Stimulated activated naive B cell treated with anti-CD40 and anti-IgM and Interleukin-4, amounts not matched to agents 10 μg/mL and 1 μg/mL and 100 μg/mL, for 72 hours (primary cell): ENCODE data around the gene MAST4.

Experiments used
- ATAC-seq, 2 donors: fragments of 150-1000 bp; cut with Tn5 transposase; replicated peaks; 2 replicates each; pipeline ENCODE4 v1.10.0; 2021; ENCODE audit warnings: moderate library complexity in 1 of 2
- DNase-seq: peaks from one replicate; pipeline ENCODE4 v3.0.0; 2021
- H3K27ac Mint-ChIP-seq: one replicate; pipeline ENCODE4 v1.8.0; 2022; ENCODE audit warnings: mild to moderate bottlenecking, mixed read lengths
- H3K27me3 Mint-ChIP-seq, 2 donors: one replicate each; pipeline ENCODE4 v1.8.0; 2022; ENCODE audit warnings: mixed read lengths in 2 of 2
- H3K36me3 Mint-ChIP-seq, 2 donors: one replicate each; pipeline ENCODE4 v1.8.0; 2022; ENCODE audit warnings: mixed read lengths in 2 of 2, mild to moderate bottlenecking in 1 of 2
- H3K4me1 Mint-ChIP-seq, 2 donors: one replicate each; pipeline ENCODE4 v1.8.0; 2022; ENCODE audit warnings: mixed read lengths in 2 of 2, mild to moderate bottlenecking in 1 of 2
- H3K4me3 Mint-ChIP-seq, 2 donors: one replicate each; pipeline ENCODE4 v1.8.0; 2022; ENCODE audit warnings: mild to moderate bottlenecking in 2 of 2, mixed read lengths in 2 of 2, moderate library complexity in 1 of 2
- H3K9me3 Mint-ChIP-seq, 2 donors: one replicate each; pipeline ENCODE4 v1.8.0; 2022; ENCODE audit warnings: mixed read lengths in 2 of 2, mild to moderate bottlenecking in 1 of 2

The MAST4 gene

DNA sequence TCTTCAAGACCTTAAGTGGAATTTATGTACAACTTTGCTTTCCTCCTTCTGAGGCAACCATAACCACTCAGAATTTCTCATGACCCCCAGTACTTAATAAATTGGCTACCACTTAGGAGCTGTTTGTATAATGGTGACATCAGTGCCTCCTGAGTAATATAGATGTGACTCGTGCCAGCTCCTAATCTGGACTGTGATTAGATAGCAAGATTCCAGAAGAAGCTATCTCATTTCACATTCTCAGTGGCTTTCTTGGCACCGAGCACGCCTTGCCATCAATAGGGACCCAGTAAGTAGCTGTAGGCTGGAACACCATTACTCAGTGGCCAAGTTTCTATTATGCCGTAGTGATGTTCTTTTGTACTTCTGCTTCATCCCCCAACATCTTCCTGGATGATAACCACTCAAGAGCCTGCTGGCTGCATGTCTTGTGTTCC is 371.7 kb downstream of the MAST4 start:
- Mint-ChIP-seq H3K27ac (no peak overlapping the region), H3K36me3 (no peaks in the 10 kb centered on the region), H3K4me3 (no peak overlapping the region), H3K27me3 (peaks cover 0 to 4% of the 10 kb centered on the region in 2 donors), H3K4me1 (no peaks in the 10 kb centered on the region), H3K9me3 (no peaks in the 10 kb centered on the region)
- DNase-seq (no peak), ATAC-seq (no peak)

DNA sequence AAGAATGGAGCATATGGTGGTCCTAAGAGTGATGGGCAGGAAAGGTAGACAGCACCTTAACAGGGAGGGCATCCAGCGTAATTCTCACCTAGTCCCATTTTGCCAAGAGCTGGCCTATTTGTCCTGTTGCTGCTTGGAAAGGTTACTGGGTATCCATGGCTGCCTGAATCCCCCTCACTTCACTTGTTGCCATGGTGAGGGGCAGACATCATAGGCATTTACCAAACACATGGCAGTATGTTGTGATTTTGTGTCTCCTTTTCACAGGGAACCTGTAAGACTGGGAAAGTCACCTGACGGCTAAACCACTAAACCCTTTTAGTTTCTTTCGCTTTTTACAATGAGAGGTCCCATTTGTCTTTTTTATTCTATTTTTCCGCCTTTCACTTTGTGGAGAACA is 373.3 kb downstream of the MAST4 start:
- no peak for DNase-seq
- Mint-ChIP-seq H3K4me3 (no peak overlapping the region), H3K36me3 (no peaks in the 10 kb centered on the region), H3K27ac (no peak overlapping the region), H3K4me1 (no peaks in the 10 kb centered on the region), H3K27me3 (peaks cover 0 to 4% of the 10 kb centered on the region in 2 donors), H3K9me3 (no peaks in the 10 kb centered on the region)
- ATAC-seq = no peak

DNA sequence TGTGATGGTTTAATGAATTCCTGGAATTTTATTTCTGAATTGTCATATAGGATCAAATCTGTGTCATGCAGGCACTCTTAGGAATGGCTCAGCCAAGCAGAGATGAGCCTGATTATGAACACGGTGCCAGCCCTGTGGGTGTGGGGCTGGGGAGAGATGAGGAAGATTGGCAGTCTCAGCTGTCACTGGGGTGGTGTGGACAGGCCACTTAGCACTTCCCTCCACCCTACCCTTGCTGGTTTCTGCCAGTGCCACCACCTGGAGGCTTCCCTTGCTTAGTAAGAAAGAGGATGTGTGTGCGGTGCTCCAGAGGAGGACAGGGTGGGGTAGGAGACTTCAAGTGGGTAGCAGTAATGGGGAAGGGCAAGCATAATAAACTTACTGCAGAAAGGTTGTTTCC is 373.8 kb downstream of the MAST4 start:
- Mint-ChIP-seq H3K4me1 (no peaks in the 10 kb centered on the region), H3K4me3 (no peak overlapping the region), H3K27ac (no peak overlapping the region), H3K27me3 (peaks cover 0 to 4% of the 10 kb centered on the region in 2 donors), H3K36me3 (no peaks in the 10 kb centered on the region), H3K9me3 (no peaks in the 10 kb centered on the region)
- ATAC-seq (no peak), DNase-seq (no peak)

DNA sequence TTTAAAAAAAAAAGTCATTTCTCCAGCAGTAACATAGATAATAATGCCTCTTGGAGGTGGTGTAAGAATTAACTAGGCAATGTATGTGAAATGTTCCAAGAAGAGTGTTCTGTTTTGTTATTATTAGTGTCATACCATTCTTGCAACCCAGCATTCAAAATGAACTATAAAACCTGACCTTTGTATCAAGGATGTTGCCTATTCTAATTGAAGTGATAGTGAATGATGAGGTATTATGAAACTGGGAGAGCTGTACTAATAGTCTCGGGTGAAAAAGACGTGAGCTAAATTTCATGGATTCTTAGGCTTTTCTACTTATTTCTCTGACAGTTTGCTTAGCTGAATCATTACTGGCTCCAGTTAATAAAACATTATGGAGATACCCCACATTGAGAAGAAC is 375.8 kb downstream of the MAST4 start:
- DNase-seq (no peak), ATAC-seq (no peak)
- no peaks in the 10 kb centered on the region for H3K9me3 Mint-ChIP-seq
- peaks cover 0 to 4% of the 10 kb centered on the region in 2 donors for H3K27me3 Mint-ChIP-seq
- H3K36me3 Mint-ChIP-seq = no peaks in the 10 kb centered on the region
- no peaks in the 10 kb centered on the region for H3K4me1 Mint-ChIP-seq
- H3K4me3 Mint-ChIP-seq = no peak overlapping the region
- no peak overlapping the region for H3K27ac Mint-ChIP-seq

DNA sequence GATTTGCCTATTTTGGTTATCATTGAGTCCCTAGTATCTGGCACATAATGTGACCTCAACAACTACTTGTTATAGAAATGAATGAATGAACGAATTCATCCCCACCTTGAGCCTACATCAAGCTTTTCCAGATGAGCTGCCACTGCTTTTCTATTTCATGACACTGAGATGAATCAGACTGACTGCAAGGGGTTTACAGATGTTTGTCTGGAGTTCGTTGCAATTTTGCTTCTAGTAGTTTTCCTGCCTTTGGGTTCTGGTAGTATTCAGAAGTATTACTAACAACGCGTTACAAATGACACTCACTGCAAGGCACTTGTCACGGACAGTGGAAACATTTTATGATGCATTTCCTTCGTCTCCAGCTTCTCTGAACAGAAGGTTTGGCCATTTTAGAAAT is 378.1 kb downstream of the MAST4 start:
- H3K4me1 Mint-ChIP-seq = no peaks in the 10 kb centered on the region
- DNase-seq (no peak), ATAC-seq (no peak)
- H3K27ac Mint-ChIP-seq = no peak overlapping the region
- no peak overlapping the region for H3K4me3 Mint-ChIP-seq
- no peaks in the 10 kb centered on the region for H3K9me3 Mint-ChIP-seq
- no peaks in the 10 kb centered on the region for H3K36me3 Mint-ChIP-seq
- H3K27me3 Mint-ChIP-seq = peaks cover 0 to 9% of the 10 kb centered on the region in 2 donors

DNA sequence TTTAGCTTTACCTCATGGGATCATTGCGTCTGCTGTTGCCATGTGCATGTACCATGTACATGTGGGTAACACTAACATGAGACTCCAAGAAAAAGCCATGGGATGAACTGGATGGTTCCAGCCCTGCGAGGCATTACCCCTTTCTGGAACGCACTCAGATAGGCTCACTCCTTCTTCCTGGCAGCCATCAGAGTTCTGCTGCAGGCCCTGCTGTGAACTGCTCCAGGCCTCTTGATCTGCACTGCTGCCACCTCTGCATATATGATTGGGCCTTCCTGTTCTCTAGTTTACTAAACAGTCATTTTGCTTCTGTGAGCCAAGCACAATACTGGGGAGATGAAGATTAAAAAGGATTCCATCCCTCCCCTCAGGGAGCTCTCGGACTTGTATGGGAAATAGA is 379.9 kb downstream of the MAST4 start:
- Mint-ChIP-seq H3K27me3 (peaks cover 0 to 5% of the 10 kb centered on the region in 2 donors), H3K27ac (no peak overlapping the region), H3K36me3 (no peaks in the 10 kb centered on the region), H3K4me1 (no peaks in the 10 kb centered on the region), H3K9me3 (no peaks in the 10 kb centered on the region), H3K4me3 (no peak overlapping the region)
- ATAC-seq (no peak), DNase-seq (no peak)

DNA sequence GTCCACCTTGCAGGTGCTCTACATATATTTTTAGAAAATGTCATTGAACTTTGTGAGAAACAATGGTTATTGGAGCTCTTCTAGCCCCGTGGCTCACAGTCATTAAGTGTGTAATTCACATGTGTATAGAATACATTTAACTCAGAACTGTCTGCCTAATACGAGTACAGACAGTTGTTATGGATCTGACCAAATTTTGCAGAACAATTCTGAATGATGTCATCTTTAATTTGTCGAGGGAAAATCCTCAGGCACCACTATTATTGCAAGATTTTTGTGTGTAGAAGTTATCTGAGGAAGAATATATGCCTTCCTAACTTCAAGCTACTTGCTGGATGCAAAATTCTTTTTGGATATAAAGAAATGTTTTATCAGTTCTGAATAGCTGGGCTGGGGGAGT is 383.5 kb downstream of the MAST4 start:
- DNase-seq (no peak), ATAC-seq (no peak)
- Mint-ChIP-seq H3K36me3 (no peaks in the 10 kb centered on the region), H3K27ac (no peak overlapping the region), H3K27me3 (peaks cover 0 to 5% of the 10 kb centered on the region in 2 donors), H3K9me3 (no peaks in the 10 kb centered on the region), H3K4me3 (no peak overlapping the region), H3K4me1 (no peaks in the 10 kb centered on the region)

DNA sequence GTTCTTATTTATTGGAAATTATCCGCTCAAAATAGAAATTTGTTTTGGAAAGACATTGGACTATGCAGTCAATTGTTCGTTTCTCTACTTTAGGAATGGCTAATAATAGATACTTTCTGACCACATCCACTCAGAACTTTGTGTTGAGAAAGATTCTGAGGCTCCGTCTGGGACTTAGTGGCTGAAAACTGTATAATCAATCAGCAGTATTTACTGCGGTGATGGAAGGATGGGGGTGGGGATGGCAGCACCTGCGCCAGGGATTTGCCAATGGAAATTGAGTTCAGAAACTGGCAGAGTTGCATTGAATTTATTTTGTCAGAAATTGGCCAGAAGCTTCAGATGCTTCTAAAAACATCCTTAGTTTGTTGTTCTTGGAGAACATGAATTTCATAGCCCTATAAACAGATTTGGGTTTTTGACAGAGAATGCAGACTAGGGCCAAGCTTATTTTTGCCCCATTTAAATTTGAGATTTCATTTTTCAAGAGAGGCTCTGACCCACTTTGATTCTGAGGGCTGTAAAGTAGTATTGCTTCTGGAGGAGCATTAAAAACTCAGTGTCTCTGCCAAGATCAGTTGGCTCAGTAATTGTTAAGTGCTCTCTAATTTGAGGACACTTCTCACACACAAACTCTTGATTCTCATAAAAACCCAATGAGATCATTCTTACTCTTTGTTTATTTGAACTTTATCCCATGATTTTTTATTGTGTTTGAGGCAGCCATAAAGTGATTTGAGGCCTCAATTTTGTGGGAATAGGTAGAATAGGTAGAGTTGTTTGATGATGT is 385.3 kb downstream of the MAST4 start:
- H3K4me1 Mint-ChIP-seq = no peaks in the 10 kb centered on the region
- H3K9me3 Mint-ChIP-seq = no peaks in the 10 kb centered on the region

DNA sequence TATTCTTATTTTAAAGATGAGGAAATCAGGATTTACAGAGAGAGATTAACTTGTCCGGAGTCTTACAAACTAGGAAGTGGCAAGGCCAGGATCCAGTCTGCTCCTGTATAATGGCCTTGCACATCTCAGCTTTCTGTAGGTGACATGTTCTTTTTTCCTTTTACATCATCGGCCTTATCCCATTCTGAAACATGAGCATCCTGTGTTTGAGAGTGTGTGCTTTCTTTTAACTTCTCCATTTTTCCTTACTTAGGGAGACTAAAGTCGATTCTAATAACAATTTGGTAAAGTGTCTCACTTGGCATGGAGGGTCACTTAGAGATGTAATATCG is 385.8 kb downstream of the MAST4 start:
- Mint-ChIP-seq H3K9me3 (no peaks in the 10 kb centered on the region), H3K4me3 (no peak overlapping the region), H3K27ac (no peak overlapping the region), H3K27me3 (peaks cover 0 to 5% of the 10 kb centered on the region in 2 donors), H3K4me1 (no peaks in the 10 kb centered on the region), H3K36me3 (no peaks in the 10 kb centered on the region)
- DNase-seq = no peak
- ATAC-seq = no peak

More for the DNA sequence above, 385.3 kb downstream of the MAST4 start:
- ATAC-seq (no peak), DNase-seq (no peak)
- Mint-ChIP-seq H3K27me3 (peaks cover 0 to 5% of the 10 kb centered on the region in 2 donors), H3K27ac (no peak overlapping the region), H3K36me3 (no peaks in the 10 kb centered on the region), H3K4me3 (no peak overlapping the region)

DNA sequence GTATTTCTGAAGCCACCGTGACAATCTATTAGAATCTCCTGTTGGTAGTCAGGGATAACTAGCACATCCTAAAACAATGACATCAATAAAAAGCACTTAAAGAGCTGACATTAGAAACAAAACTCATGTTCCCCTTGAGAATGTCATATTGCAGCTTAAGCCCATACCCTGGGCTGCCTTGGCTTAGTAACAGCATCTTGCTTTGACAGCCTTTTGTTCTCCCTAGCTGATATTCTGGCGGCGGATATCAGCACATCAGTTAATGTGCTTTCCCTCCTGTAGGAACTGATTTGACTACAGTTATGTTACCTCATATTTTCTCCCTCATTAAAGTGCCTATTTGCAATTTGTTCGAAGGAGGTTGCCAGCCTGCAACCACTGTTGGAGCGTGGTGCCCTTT is 386.3 kb downstream of the MAST4 start:
- Mint-ChIP-seq H3K4me3 (no peak overlapping the region), H3K27ac (no peak overlapping the region), H3K36me3 (no peaks in the 10 kb centered on the region), H3K4me1 (no peaks in the 10 kb centered on the region), H3K9me3 (no peaks in the 10 kb centered on the region), H3K27me3 (peaks cover 0 to 5% of the 10 kb centered on the region in 2 donors)
- no peak for ATAC-seq
- DNase-seq = no peak

DNA sequence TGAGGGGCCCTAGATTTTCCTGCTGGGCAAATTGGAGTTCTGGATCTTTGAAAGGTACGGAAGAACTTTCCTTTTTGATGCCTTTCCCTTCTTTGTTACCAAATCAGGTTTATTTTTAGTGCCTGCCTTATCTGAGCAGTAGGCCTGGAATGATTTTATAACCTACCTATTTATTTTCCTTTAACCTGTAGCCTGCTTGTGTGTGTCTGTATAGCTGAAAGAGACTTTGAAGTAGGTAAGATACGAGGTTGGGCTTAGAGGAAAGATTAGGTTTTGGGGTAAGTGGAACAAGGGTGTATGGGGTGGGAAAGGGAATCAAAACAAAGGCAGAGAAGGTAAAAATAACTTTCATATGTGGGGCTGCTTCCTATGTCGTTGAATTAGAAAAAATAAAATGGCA is 389.2 kb downstream of the MAST4 start:
- H3K36me3 Mint-ChIP-seq = no peaks in the 10 kb centered on the region
- H3K9me3 Mint-ChIP-seq = no peaks in the 10 kb centered on the region
- H3K4me3 Mint-ChIP-seq = no peak overlapping the region
- ATAC-seq (no peak), DNase-seq (no peak)
- no peak overlapping the region for H3K27ac Mint-ChIP-seq
- H3K4me1 Mint-ChIP-seq = no peaks in the 10 kb centered on the region
- no peaks in the 10 kb centered on the region for H3K27me3 Mint-ChIP-seq

DNA sequence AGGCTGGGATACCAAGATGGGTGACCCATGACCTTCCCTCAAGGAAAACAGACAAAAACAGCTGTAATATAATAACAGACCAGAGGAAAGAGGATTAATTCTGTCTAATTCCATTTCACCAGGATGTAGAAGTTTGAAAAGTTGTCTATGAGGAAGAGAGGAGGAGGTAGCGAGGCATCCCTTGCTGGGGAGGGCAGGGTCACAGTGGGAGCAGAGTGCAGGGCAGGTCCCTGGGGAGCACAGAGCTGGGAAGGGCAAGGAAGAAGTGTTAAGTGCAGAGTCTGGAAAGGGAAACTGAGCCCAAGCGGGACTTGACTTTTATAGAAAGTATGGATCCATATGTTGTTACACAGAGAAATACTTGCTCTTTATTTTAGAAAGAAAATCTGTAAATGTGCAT is 389.8 kb downstream of the MAST4 start:
- no peak overlapping the region for H3K27ac Mint-ChIP-seq
- DNase-seq = no peak
- H3K4me3 Mint-ChIP-seq = no peak overlapping the region
- no peaks in the 10 kb centered on the region for H3K27me3 Mint-ChIP-seq
- H3K4me1 Mint-ChIP-seq = no peaks in the 10 kb centered on the region
- no peak for ATAC-seq
- H3K9me3 Mint-ChIP-seq = no peaks in the 10 kb centered on the region
- no peaks in the 10 kb centered on the region for H3K36me3 Mint-ChIP-seq

DNA sequence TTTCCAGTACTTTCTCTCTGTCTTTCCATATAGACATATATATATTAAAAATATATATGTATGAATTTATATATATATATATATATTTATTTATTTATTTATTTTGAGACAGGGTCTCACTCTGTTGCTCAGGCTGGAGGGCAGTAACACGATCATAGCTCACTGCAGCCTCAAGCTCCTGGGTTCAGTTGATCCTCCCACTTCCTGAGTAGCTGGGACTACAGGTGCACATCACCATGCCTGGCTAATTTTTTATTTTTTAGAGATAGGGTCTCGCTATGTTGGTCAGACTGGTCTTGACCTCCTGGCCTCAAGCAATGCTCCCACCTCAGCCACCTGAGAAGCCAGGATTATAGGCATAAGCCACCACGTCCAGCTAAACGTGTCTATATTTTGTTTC is 390.3 kb downstream of the MAST4 start:
- no peak overlapping the region for H3K4me3 Mint-ChIP-seq
- no peak overlapping the region for H3K27ac Mint-ChIP-seq
- no peak for ATAC-seq
- H3K36me3 Mint-ChIP-seq = no peaks in the 10 kb centered on the region
- DNase-seq = no peak
- no peaks in the 10 kb centered on the region for H3K27me3 Mint-ChIP-seq
- no peaks in the 10 kb centered on the region for H3K4me1 Mint-ChIP-seq
- no peaks in the 10 kb centered on the region for H3K9me3 Mint-ChIP-seq

DNA sequence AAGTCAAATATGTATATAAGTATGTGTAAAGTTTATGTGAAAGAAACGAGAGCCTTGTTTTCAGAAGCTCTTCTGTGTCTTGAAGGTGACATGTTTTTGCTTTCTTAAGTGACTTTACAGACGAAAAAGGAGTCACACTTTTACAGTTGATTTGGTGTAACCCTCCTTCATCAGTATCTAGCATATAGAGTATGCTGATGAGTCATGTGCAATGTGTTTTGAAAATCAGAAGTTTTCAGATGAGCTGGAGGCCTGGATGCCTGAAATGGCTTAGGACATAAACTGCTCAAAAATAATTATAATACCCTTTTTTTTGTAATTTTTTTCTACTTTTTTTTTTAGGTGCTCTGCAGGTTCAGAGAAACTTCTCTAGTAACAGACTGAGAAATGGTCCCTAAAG is 390.9 kb downstream of the MAST4 start:
- no peak for DNase-seq
- no peaks in the 10 kb centered on the region for H3K36me3 Mint-ChIP-seq
- H3K27ac Mint-ChIP-seq = no peak overlapping the region
- H3K4me1 Mint-ChIP-seq = no peaks in the 10 kb centered on the region
- no peaks in the 10 kb centered on the region for H3K27me3 Mint-ChIP-seq
- H3K4me3 Mint-ChIP-seq = no peak overlapping the region
- no peak for ATAC-seq
- H3K9me3 Mint-ChIP-seq = no peaks in the 10 kb centered on the region

DNA sequence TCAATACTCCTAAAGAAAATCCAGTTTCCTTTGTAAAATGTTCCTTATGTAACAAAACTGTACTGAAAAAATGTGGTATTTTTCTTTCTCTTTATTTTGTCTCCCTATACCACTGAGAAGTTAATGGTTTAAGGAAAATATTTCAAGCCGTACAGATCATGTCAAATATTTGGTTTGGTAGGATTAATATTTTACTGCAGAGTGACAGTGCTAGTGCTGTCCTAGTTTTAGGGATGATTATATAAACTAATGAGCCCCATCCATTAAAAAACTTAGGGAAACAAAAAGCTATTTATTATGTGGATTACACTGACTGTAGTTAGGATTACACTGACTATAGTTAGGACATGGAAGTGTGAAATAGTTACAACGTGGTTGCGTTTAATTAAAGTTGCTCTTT is 391.3 kb downstream of the MAST4 start:
- ATAC-seq (no peak), DNase-seq (no peak)
- H3K27ac Mint-ChIP-seq = no peak overlapping the region
- H3K4me1 Mint-ChIP-seq = peaks cover 1 to 4% of the 10 kb centered on the region in 2 donors
- no peaks in the 10 kb centered on the region for H3K9me3 Mint-ChIP-seq
- no peak overlapping the region for H3K4me3 Mint-ChIP-seq
- H3K36me3 Mint-ChIP-seq = no peaks in the 10 kb centered on the region
- H3K27me3 Mint-ChIP-seq = no peaks in the 10 kb centered on the region
